Rectal smooth muscle tissue (tissue), 1 donor: ENCODE results near the gene CCDC192.

Experiments used
- H3K27ac ChIP-seq: one replicate; pipeline ENCODE4 v1.7.0; 2013; ENCODE audit warnings: low read depth, low read length, inconsistent platforms
- H3K27me3 ChIP-seq: one replicate; pipeline ENCODE4 v1.7.0; 2013; ENCODE audit warnings: low read length; ENCODE audit not compliant: control insufficient read depth, insufficient read depth
- H3K36me3 ChIP-seq: one replicate; pipeline ENCODE4 v1.7.0; 2013; ENCODE audit warnings: low read length; ENCODE audit not compliant: control insufficient read depth, insufficient read depth
- H3K4me1 ChIP-seq: one replicate; pipeline ENCODE4 v1.7.0; 2013; ENCODE audit warnings: low read length; ENCODE audit not compliant: control insufficient read depth, insufficient read depth
- H3K4me3 ChIP-seq: one replicate; pipeline ENCODE4 v1.7.0; 2013; ENCODE audit warnings: low read length
- H3K9ac ChIP-seq: one replicate; pipeline ENCODE4 v1.7.0; 2013; ENCODE audit warnings: low read length

CCDC192 gene

GRCh38 chr5:127683008-127683407 is 20.2 kb upstream of the CCDC192 start:
- Histone ChIP-seq H3K4me1 (no peaks in the 10 kb centered on the region), H3K36me3 (no peaks in the 10 kb centered on the region), H3K27ac (no peak overlapping the region), H3K4me3 (no peak overlapping the region), H3K27me3 (no peaks in the 10 kb centered on the region), H3K9ac (no peak overlapping the region)

DNA sequence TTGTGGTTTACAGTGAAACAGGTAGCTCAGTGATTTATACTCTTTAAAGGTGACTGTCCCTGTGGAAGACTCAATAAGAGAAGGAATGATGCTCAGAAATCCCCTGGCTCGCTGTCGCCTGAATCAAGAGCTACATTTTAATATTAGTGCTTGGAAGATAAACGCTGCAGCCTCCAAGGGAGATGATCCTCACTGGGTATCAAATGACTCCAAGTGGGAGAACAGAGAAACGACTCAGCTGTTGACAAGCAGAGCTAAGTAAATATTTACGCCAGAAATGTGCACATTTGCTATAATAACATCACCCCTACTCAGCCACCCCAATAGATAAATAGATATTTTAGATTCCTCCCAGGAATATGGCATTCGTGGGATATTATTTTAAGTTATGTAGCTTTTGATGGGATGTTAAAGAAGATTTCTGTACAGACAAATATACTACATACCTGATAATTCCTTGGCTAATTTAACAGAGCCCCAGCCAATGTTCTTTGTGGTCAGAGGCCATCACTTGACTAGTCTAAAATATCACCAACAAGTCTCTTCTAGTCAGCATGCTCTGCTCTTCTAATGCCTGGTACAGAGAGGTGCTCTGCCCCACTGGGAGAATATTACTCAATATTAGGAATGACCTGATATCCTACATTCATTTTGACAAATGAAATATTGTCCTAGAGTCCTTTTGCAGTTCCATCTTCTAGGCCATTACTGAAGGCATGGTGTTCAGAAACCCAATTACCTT is 18.3 kb upstream of the CCDC192 start:
- Histone ChIP-seq H3K27me3 (no peaks in the 10 kb centered on the region), H3K9ac (no peak overlapping the region), H3K27ac (no peak overlapping the region), H3K4me3 (no peak overlapping the region), H3K36me3 (no peaks in the 10 kb centered on the region), H3K4me1 (no peaks in the 10 kb centered on the region)

GRCh38 chr5:127685662-127686061 is 17.5 kb upstream of the CCDC192 start:
- no peaks in the 10 kb centered on the region for H3K4me1 ChIP-seq
- H3K27ac ChIP-seq: no peak overlapping the region
- H3K27me3 ChIP-seq: no peaks in the 10 kb centered on the region
- H3K9ac ChIP-seq: no peak overlapping the region
- H3K36me3 ChIP-seq: no peaks in the 10 kb centered on the region
- no peak overlapping the region for H3K4me3 ChIP-seq

GRCh38 chr5:127686424-127686823 is 16.8 kb upstream of the CCDC192 start:
- Histone ChIP-seq H3K4me3 (no peak overlapping the region), H3K27ac (no peak overlapping the region), H3K4me1 (no peaks in the 10 kb centered on the region)

GRCh38 chr5:127694518-127695171 is 8.5 kb upstream of the CCDC192 start:
- Histone ChIP-seq H3K4me3 (no peak overlapping the region), H3K36me3 (no peaks in the 10 kb centered on the region), H3K27me3 (no peaks in the 10 kb centered on the region), H3K27ac (no peak overlapping the region), H3K9ac (no peak overlapping the region), H3K4me1 (no peaks in the 10 kb centered on the region)

More at GRCh38 chr5:127686424-127686823, 16.8 kb upstream of the CCDC192 start:
- Histone ChIP-seq H3K9ac (no peak overlapping the region), H3K27me3 (no peaks in the 10 kb centered on the region), H3K36me3 (no peaks in the 10 kb centered on the region)

DNA sequence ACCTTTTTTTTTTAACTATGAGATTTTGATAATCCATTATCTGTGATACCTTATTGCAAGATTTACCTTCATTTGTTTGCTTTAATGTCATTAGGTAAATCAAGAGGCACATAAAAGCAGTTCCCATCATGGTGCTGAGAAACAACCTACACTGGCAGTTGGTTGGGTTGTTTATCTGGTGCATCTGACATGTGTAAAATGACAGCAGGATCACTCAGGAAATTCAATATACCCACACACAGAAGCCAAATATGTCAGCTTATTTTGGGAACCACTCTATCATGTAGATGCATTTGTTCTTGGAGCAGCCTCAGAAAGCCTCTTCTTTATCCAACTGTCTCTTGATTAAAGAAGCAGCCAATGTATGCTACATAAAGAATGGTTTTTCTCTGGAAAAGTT is 7.8 kb upstream of the CCDC192 start:
- Histone ChIP-seq H3K27ac (no peak overlapping the region), H3K36me3 (no peaks in the 10 kb centered on the region), H3K4me3 (no peak overlapping the region), H3K9ac (no peak overlapping the region), H3K4me1 (no peaks in the 10 kb centered on the region), H3K27me3 (no peaks in the 10 kb centered on the region)

DNA sequence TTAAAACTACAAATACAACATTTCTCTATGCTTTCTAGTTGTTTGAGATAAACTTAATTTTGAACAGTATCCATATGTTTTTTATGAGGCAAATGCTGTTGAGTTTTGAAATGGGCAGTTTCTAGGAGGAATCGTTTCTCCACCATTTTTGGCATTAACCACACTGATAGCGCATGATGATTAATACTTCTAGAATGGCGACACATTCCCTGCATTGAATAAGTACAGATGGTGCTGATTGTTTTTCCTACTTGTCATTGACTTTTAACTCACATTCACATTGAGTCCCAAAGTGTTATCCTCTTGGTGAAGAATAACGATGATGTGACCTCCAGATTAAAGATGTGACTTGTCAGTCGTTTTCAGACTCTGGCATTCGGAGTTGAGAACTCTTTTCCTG is 6.5 kb upstream of the CCDC192 start:
- no peak overlapping the region for H3K4me3 ChIP-seq
- no peak overlapping the region for H3K9ac ChIP-seq
- H3K36me3 ChIP-seq: no peaks in the 10 kb centered on the region
- H3K27ac ChIP-seq: no peak overlapping the region
- H3K4me1 ChIP-seq: no peaks in the 10 kb centered on the region
- H3K27me3 ChIP-seq: no peaks in the 10 kb centered on the region

- no peaks in the 10 kb centered on the region for H3K36me3 ChIP-seq
- no peaks in the 10 kb centered on the region for H3K4me1 ChIP-seq
- no peaks in the 10 kb centered on the region for H3K27me3 ChIP-seq
- H3K4me3 ChIP-seq: no peak overlapping the region
- no peak overlapping the region for H3K9ac ChIP-seq
- no peak overlapping the region for H3K27ac ChIP-seq
These were observed 5.1 kb upstream of the CCDC192 start for GRCh38 chr5:127697894-127698600.

GRCh38 chr5:127699416-127699815 is 3.8 kb upstream of the CCDC192 start:
- no peak overlapping the region for H3K27ac ChIP-seq
- no peaks in the 10 kb centered on the region for H3K4me1 ChIP-seq

GRCh38 chr5:127700237-127700766 is 2.9 kb upstream of the CCDC192 start:
- no peak overlapping the region for H3K4me3 ChIP-seq
- H3K4me1 ChIP-seq: no peaks in the 10 kb centered on the region
- H3K27ac ChIP-seq: no peak overlapping the region
- no peaks in the 10 kb centered on the region for H3K36me3 ChIP-seq
- H3K27me3 ChIP-seq: no peaks in the 10 kb centered on the region
- no peak overlapping the region for H3K9ac ChIP-seq

More at GRCh38 chr5:127699416-127699815, 3.8 kb upstream of the CCDC192 start:
- no peak overlapping the region for H3K9ac ChIP-seq
- H3K36me3 ChIP-seq: no peaks in the 10 kb centered on the region
- H3K4me3 ChIP-seq: no peak overlapping the region
- H3K27me3 ChIP-seq: no peaks in the 10 kb centered on the region

GRCh38 chr5:127702434-127702833 is 757 bp upstream of the CCDC192 start:
- H3K36me3 ChIP-seq: no peaks in the 10 kb centered on the region
- no peak overlapping the region for H3K27ac ChIP-seq
- H3K9ac ChIP-seq: no peak overlapping the region
- H3K4me3 ChIP-seq: no peak overlapping the region
- H3K27me3 ChIP-seq: no peaks in the 10 kb centered on the region
- H3K4me1 ChIP-seq: no peaks in the 10 kb centered on the region

GRCh38 chr5:127705120-127705892 is 2.1 kb downstream of the CCDC192 start:
- no peak overlapping the region for H3K9ac ChIP-seq
- no peak overlapping the region for H3K27ac ChIP-seq
- H3K36me3 ChIP-seq: no peaks in the 10 kb centered on the region
- no peaks in the 10 kb centered on the region for H3K4me1 ChIP-seq
- H3K27me3 ChIP-seq: no peaks in the 10 kb centered on the region
- no peak overlapping the region for H3K4me3 ChIP-seq
